HCT116 (cell line): ENCODE data around the gene ASCL1. TPM values are rescaled to one million over a fixed set of nuclear protein-coding genes. Genes with fewer than 3 reads are reported as not detected.

Experiments
- ATAC-seq: fragments of 200-7000 bp; cut with Tn5 transposase; 2 replicates; pipeline ENCODE4 v1.9.1; 2020; ENCODE audit warnings: mild to moderate bottlenecking, moderate library complexity
- BruUV-seq: library from RNA; stranded (reverse); fragments of 400-500 nt; replicated peaks from 2 replicates; lab custom pipeline; 2021; lab: Mats Ljungman, UMichigan
- CTCF ChIA-PET: fragments of 300-600 bp; sonication (Branson Sonifier 250); formaldehyde crosslinking; loops from one replicate; lab custom pipeline; 2021; ENCODE audit warnings: antibody characterized with exemption; lab: Charles Lee
- POLR2A ChIA-PET: fragments of 300-600, 350-600 bp; sonication (Branson Sonifier 250); formaldehyde crosslinking; loops from one replicate; lab custom pipeline; 2021; ENCODE audit warnings: antibody characterized with exemption; lab: Charles Lee
- RAD21 ChIA-PET, 2 experiments: fragments of 300-600 bp; sonication (Branson Sonifier 250); formaldehyde crosslinking; loops; one replicate each; lab custom pipeline; 2023; ENCODE audit warnings: low total read pairs in 2 of 2; ENCODE audit not compliant: uncharacterized antibody in 2 of 2, unreplicated experiment in 2 of 2, low non-redundant PET in 1 of 2; lab: Charles Lee
- DNase-seq: peaks from one replicate; pipeline ENCODE4 v3.0.0-alpha.2; 2010; ENCODE audit warnings: low read depth, low spot score
- H2AFZ ChIP-seq: fragments of 200-600 bp; shearing (Covaris generic), sonication (generic); 2 replicates; pipeline ENCODE4 v1.6.1; 2017; ENCODE audit warnings: low read depth, mixed run types, mixed read lengths, antibody characterized with exemption, low read length; ENCODE audit not compliant: poor library complexity, severe bottlenecking
- H3K27ac ChIP-seq: 2 replicates; pipeline ENCODE4 v1.5.1; 2012; ENCODE audit warnings: low read depth, low read length
- H3K27me3 ChIP-seq: fragments of 200-600 bp; sonication (generic); 2 replicates; pipeline ENCODE4 v1.6.1; 2016; ENCODE audit warnings: mixed run types, low read length, mixed read lengths; ENCODE audit not compliant: insufficient read depth
- H3K36me3 ChIP-seq, 2 experiments: fragments of 200-500 bp in 1 of 2; fragments of 200-600 bp in 1 of 2; sonication (Bioruptor generic) in 1 of 2; sonication (generic) in 1 of 2; 2 replicates each; pipeline versions ENCODE4 v1.5.1 to v1.6.1; 2014 to 2016; ENCODE audit warnings: low read length in 2 of 2, inconsistent platforms in 1 of 2, mixed read lengths in 1 of 2, mixed run types in 1 of 2; ENCODE audit not compliant: insufficient read depth in 2 of 2, control insufficient read depth in 1 of 2
- H3K4me1 ChIP-seq, 2 experiments: fragments of 200-600 bp in 1 of 2; sonication (generic) in 1 of 2; 2 replicates each; pipeline versions ENCODE4 v1.5.1 to v1.6.1; 2012 to 2017; ENCODE audit warnings: low read length in 2 of 2, inconsistent platforms in 1 of 2, mild to moderate bottlenecking in 1 of 2, mixed read lengths in 1 of 2, mixed run types in 1 of 2, moderate library complexity in 1 of 2; ENCODE audit not compliant: insufficient read depth in 2 of 2, control insufficient read depth in 1 of 2
- H3K4me2 ChIP-seq: fragments of 200-600 bp; sonication (generic); 2 replicates; pipeline ENCODE4 v1.6.1; 2017; ENCODE audit warnings: mixed run types, low read length, mixed read lengths
- H3K4me3 ChIP-seq, 2 experiments: fragments of 200-600 bp in 1 of 2; sonication (generic) in 1 of 2; replicated peaks in 1 of 2; 2 replicates each; pipeline ENCODE4 v1.5.1; 2011 to 2016; ENCODE audit warnings: low read length in 2 of 2, control low read depth in 1 of 2, low read depth in 1 of 2, mild to moderate bottlenecking in 1 of 2, mixed read lengths in 1 of 2, mixed run types in 1 of 2
- H3K79me2 ChIP-seq: fragments of 200-600 bp; sonication (generic); 2 replicates; pipeline ENCODE4 v1.6.1; 2017; ENCODE audit warnings: mild to moderate bottlenecking, mixed run types, low read length, moderate library complexity, mixed read lengths; ENCODE audit not compliant: insufficient read depth
- H3K9ac ChIP-seq: fragments of 200-600 bp; sonication (generic); 2 replicates; pipeline ENCODE4 v1.6.1; 2016; ENCODE audit warnings: low read length, mixed read lengths
- H3K9me2 ChIP-seq: fragments of 200-600 bp; sonication (generic), shearing (Covaris generic); 2 replicates; pipeline ENCODE4 v1.6.1; 2017; ENCODE audit warnings: mixed run types, mild to moderate bottlenecking, moderate library complexity; ENCODE audit not compliant: insufficient read depth
- H3K9me3 ChIP-seq, 2 experiments: fragments of 200-500 bp in 1 of 2; fragments of 200-600 bp in 1 of 2; sonication (Bioruptor generic) in 1 of 2; sonication (generic) in 1 of 2; 2 replicates each; pipeline ENCODE4 v1.6.1; 2014 to 2017; ENCODE audit warnings: low read length in 2 of 2, mixed read lengths in 2 of 2, inconsistent platforms in 1 of 2, low read depth in 1 of 2, mild to moderate bottlenecking in 1 of 2, mixed run types in 1 of 2, moderate library complexity in 1 of 2; ENCODE audit not compliant: control insufficient read depth in 1 of 2, insufficient read depth in 1 of 2
- H4K20me1 ChIP-seq: fragments of 200-600 bp; sonication (generic), shearing (Covaris generic); 2 replicates; pipeline ENCODE4 v1.6.1; 2017; ENCODE audit warnings: mixed run types, mild to moderate bottlenecking, moderate library complexity; ENCODE audit not compliant: insufficient read depth
- ELF1 ChIP-seq: IDR thresholded peaks from 2 replicates; pipeline ENCODE4 v1.6.1; 2012; ENCODE audit warnings: low read depth, borderline replicate concordance
- EZH2 ChIP-seq: fragments of 200-600 bp; sonication (generic); IDR thresholded peaks from 2 replicates; pipeline ENCODE4 v1.6.1; 2017; ENCODE audit warnings: antibody characterized with exemption, mixed run types
- FOSL1 ChIP-seq: IDR thresholded peaks from 2 replicates; pipeline ENCODE4 v1.6.1; 2012; ENCODE audit warnings: low read depth
- RAD21 ChIP-seq: IDR thresholded peaks from 2 replicates; pipeline ENCODE4 v1.6.1; 2012; ENCODE audit warnings: low read depth, mild to moderate bottlenecking
- SIN3A ChIP-seq: IDR thresholded peaks from 2 replicates; pipeline ENCODE4 v1.6.1; 2012; ENCODE audit warnings: low read depth
- YY1 ChIP-seq: IDR thresholded peaks from 2 replicates; pipeline ENCODE4 v1.6.1; 2011; ENCODE audit warnings: low read length, low read depth, moderate library complexity, mild to moderate bottlenecking; ENCODE audit not compliant: insufficient replicate concordance; ENCODE audit errors: extremely low read depth
- ZFX ChIP-seq: fragments of 450-650 bp; IDR thresholded peaks from 2 replicates; pipeline ENCODE4 v1.6.1; 2017
- ZNF274 ChIP-seq: fragments of 200-500 bp; sonication (Bioruptor generic); IDR thresholded peaks from 2 replicates; pipeline ENCODE4 v1.6.1; 2014; ENCODE audit warnings: mild to moderate bottlenecking, low read depth, low read length, inconsistent platforms
- intact Hi-C: fragments of 100-400 bp; cut with micrococcal nuclease; formaldehyde crosslinking; loops from 2 replicates; pipeline ENCODE4 v1.10.0; 2022
- total RNA-seq: library from RNA; stranded (reverse); gene quantifications from one replicate; pipeline ENCODE4 v1.2.1, GENCODE V29; 2021; ENCODE audit not compliant: unreplicated experiment
- TF ChIP-seq, protein P1 (sequence below), 3 experiments: fragments of 200-600 bp in 1 of 3; sonication (generic) in 1 of 3; IDR thresholded peaks in 2 of 3; conservative IDR thresholded peaks in 1 of 3; 2 replicates each; pipeline ENCODE4 v1.5.1; 2012 to 2017; ENCODE audit warnings: low read depth in 2 of 3, low read length in 2 of 3, antibody characterized with exemption in 1 of 3, borderline replicate concordance in 1 of 3, control low read depth in 1 of 3, mild to moderate bottlenecking in 1 of 3, mixed read lengths in 1 of 3, mixed run types in 1 of 3, moderate library complexity in 1 of 3; ENCODE audit not compliant: insufficient read depth in 1 of 3
- TF ChIP-seq, protein P2 (sequence below): IDR thresholded peaks from 2 replicates; pipeline ENCODE4 v1.6.1; 2012; ENCODE audit warnings: low read depth

Gene ASCL1
- total RNA-seq, 1 experiment from 2014 or later, result not detected

DNA sequence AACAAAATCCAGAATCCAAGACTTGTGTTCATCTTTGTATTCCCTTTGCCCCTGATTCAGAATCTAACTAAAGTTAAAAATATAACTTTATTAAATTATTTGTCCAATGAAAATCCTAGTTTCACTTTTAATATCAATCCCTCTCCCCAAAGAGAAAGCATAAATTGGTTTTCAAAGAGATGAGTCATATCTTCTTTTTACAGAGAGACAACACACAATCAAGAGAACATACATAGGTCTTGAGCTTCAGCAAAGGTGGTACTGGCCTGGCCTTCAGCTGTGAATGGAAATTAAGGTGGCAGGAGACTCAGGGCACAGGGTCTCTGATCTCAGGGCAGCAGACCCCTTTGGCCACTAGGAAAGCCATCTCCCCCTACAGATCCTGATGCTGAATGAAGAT lies 4.3 kb upstream of the ASCL1 start:
- ATAC-seq, result no peak
- H3K9ac ChIP-seq, result no peak overlapping the region
- H3K4me1 ChIP-seq, result no peaks in the 10 kb centered on the region
- BruUV-seq, result no TSS peak
- POLR2A ChIA-PET, result no interaction called here
- H3K4me2 ChIP-seq, result no peak overlapping the region
- CTCF ChIA-PET, result interaction anchor here (1.4 kb wide), 1 partner anchor 595 kb away, joined by 4 read pairs; no protein-coding TSS in a partner anchor
- H3K36me3 ChIP-seq, result no peaks in the 10 kb centered on the region
- no peak overlapping the region for H2AFZ ChIP-seq
- TF ChIP-seq ZFX (no peak), RAD21 (no peak), SIN3A (no peak), FOSL1 (no peak), ZNF274 (no peak), ELF1 (no peak), EZH2 (no peak), YY1 (no peak)
- TF ChIP-seq, protein P1, sequence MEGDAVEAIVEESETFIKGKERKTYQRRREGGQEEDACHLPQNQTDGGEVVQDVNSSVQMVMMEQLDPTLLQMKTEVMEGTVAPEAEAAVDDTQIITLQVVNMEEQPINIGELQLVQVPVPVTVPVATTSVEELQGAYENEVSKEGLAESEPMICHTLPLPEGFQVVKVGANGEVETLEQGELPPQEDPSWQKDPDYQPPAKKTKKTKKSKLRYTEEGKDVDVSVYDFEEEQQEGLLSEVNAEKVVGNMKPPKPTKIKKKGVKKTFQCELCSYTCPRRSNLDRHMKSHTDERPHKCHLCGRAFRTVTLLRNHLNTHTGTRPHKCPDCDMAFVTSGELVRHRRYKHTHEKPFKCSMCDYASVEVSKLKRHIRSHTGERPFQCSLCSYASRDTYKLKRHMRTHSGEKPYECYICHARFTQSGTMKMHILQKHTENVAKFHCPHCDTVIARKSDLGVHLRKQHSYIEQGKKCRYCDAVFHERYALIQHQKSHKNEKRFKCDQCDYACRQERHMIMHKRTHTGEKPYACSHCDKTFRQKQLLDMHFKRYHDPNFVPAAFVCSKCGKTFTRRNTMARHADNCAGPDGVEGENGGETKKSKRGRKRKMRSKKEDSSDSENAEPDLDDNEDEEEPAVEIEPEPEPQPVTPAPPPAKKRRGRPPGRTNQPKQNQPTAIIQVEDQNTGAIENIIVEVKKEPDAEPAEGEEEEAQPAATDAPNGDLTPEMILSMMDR (IDR thresholded peaks at IDR 0.05 in 2 of 3, conservative IDR thresholded peaks at IDR 0.05 in 1 of 3; ENCODE audit: borderline replicate concordance in 1 of 3, insufficient read depth in 1 of 3, low read depth in 2 of 3, low read length in 2 of 3), result no peak
- TF ChIP-seq, protein P2, sequence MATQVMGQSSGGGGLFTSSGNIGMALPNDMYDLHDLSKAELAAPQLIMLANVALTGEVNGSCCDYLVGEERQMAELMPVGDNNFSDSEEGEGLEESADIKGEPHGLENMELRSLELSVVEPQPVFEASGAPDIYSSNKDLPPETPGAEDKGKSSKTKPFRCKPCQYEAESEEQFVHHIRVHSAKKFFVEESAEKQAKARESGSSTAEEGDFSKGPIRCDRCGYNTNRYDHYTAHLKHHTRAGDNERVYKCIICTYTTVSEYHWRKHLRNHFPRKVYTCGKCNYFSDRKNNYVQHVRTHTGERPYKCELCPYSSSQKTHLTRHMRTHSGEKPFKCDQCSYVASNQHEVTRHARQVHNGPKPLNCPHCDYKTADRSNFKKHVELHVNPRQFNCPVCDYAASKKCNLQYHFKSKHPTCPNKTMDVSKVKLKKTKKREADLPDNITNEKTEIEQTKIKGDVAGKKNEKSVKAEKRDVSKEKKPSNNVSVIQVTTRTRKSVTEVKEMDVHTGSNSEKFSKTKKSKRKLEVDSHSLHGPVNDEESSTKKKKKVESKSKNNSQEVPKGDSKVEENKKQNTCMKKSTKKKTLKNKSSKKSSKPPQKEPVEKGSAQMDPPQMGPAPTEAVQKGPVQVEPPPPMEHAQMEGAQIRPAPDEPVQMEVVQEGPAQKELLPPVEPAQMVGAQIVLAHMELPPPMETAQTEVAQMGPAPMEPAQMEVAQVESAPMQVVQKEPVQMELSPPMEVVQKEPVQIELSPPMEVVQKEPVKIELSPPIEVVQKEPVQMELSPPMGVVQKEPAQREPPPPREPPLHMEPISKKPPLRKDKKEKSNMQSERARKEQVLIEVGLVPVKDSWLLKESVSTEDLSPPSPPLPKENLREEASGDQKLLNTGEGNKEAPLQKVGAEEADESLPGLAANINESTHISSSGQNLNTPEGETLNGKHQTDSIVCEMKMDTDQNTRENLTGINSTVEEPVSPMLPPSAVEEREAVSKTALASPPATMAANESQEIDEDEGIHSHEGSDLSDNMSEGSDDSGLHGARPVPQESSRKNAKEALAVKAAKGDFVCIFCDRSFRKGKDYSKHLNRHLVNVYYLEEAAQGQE, result no peak
- no peaks in the 10 kb centered on the region for H3K9me3 ChIP-seq
- H3K27me3 ChIP-seq, result peaks cover 23% of the 10 kb centered on the region
- no peaks in the 10 kb centered on the region for H3K79me2 ChIP-seq
- no peaks in the 10 kb centered on the region for H3K9me2 ChIP-seq
- no peak overlapping the region for H3K27ac ChIP-seq
- H3K4me3 ChIP-seq, result no peak overlapping the region
- no peaks in the 10 kb centered on the region for H4K20me1 ChIP-seq
- RAD21 ChIA-PET, result no interaction called here
- no peak for DNase-seq
- intact Hi-C loops, result no loop called here
